Panc1 (cell line): Measurements from ENCODE around the gene TXNDC16.

ENCODE experiments used
- CTCF ChIP-seq: fragments of 450-650 bp; IDR thresholded peaks from 2 replicates; pipeline ENCODE4 v1.5.1; 2017; ENCODE audit warnings: mild to moderate bottlenecking
- REST ChIP-seq, 2 experiments: IDR thresholded peaks; 2 replicates each; pipeline ENCODE4 v1.6.1; 2011 to 2012; ENCODE audit warnings: low read depth in 2 of 2, control low read depth in 1 of 2, low read length in 1 of 2, mild to moderate bottlenecking in 1 of 2, moderate library complexity in 1 of 2; ENCODE audit not compliant: insufficient read depth in 1 of 2
- TCF7L2 ChIP-seq: IDR thresholded peaks from 2 replicates; pipeline ENCODE4 v1.6.1; 2011; ENCODE audit warnings: mild to moderate bottlenecking, low read depth, low read length, inconsistent platforms

GRCh38 chr14:52551205-52551604, 1.1 kb downstream of the TXNDC16 start:
- no peak for TF ChIP-seq CTCF
- no peak for TF ChIP-seq TCF7L2
- TF ChIP-seq REST (IDR thresholded peaks at IDR 0.05; ENCODE audit: insufficient read depth in 1 of 2, low read depth in 2 of 2, low read length in 1 of 2) = no peak
